Testis (tissue), 3 donors: ENCODE results near the gene PDHX. TPM values are rescaled to one million over a fixed set of nuclear protein-coding genes. Genes with fewer than 3 reads are reported as not detected.
"Not testable (repeated sequence)": the region's sequence is repeated elsewhere in the genome, so short reads cannot be mapped to it uniquely, and the experiment has no call there.

Experiments
- DNase-seq: peaks from one replicate; pipeline ENCODE4 v3.0.0-alpha.2; 2019
- H3K27ac ChIP-seq, 2 donors: fragments of 200-600 bp; sonication (generic); one replicate each; pipeline ENCODE4 v1.5.1; 2019
- H3K27me3 ChIP-seq: fragments of 200-600 bp; sonication (generic); one replicate; pipeline ENCODE4 v1.5.1; 2019
- H3K36me3 ChIP-seq: fragments of 200-600 bp; sonication (generic); one replicate; pipeline ENCODE4 v1.5.1; 2017; ENCODE audit warnings: low read depth; ENCODE audit errors: missing control alignments
- H3K4me1 ChIP-seq: fragments of 200-600 bp; sonication (generic); one replicate; pipeline ENCODE4 v1.5.1; 2019
- H3K4me3 ChIP-seq, 2 donors: fragments of 200-600 bp; sonication (generic); one replicate each; pipeline ENCODE4 v1.5.1; 2017 to 2019
- H3K9me3 ChIP-seq: fragments of 200-600 bp; sonication (generic); one replicate; pipeline ENCODE4 v1.5.1; 2017
- POLR2A ChIP-seq: fragments of 450-650 bp; IDR thresholded peaks from one replicate; pipeline ENCODE4 v1.6.1; 2017; ENCODE audit warnings: antibody characterized with exemption, mild to moderate bottlenecking, moderate library complexity
- WGBS, 2 donors: methylation state at CpG; one replicate each; pipeline ENCODE4 v1.1.5; 2018; 5-methylcytosine and 5-hydroxymethylcytosine counted together
- intact Hi-C: fragments of 100-400 bp; cut with DNase I; formaldehyde crosslinking; loops from one replicate; pipeline ENCODE4 v1.15.1; 2023; ENCODE audit warnings: low total_unique reads
- polyA plus RNA-seq: library from polyadenylated mRNA; stranded (reverse); fragments of 350-450 nt; fragmentation: Illumina TruSeq; extraction: RNeasy Lipid Tissue Mini Kit (QIAGEN cat#74804); gene quantifications from one replicate; pipeline ENCODE4 v1.2.3, GENCODE V29; 2014; ENCODE audit warnings: low read depth, low replicate concordance; ENCODE audit not compliant: insufficient read depth
- total RNA-seq, 2 donors: library from RNA; depleted of rRNA; stranded (reverse); fragments of >200 nt; gene quantifications; one replicate each; pipeline ENCODE4 v1.2.3, GENCODE V29; 2016
- TF ChIP-seq, protein P1 (sequence below), 3 experiments: fragments of 450-650 bp in 2 of 3; fragments of 200-600 bp in 1 of 3; sonication (generic) in 1 of 3; IDR thresholded peaks; one replicate each; pipeline ENCODE4 v1.5.1; 2016 to 2019; ENCODE audit warnings: antibody characterized with exemption in 3 of 3, mild to moderate bottlenecking in 2 of 3, moderate library complexity in 1 of 3

The PDHX gene
- total and polyA plus RNA-seq, 3 donors from 2014 or later: 47.9 to 54.2 (median 53.5) TPM

- 87 to 89% methylated on average over 8 of the region's 8 CpGs for WGBS, 2 donors
- H3K27me3 ChIP-seq: no peaks in the 10 kb centered on the region
- intact Hi-C loops: no loop called here
- no peak overlapping the region for H3K27ac ChIP-seq
- no peak for TF ChIP-seq POLR2A
- TF ChIP-seq, protein P1, sequence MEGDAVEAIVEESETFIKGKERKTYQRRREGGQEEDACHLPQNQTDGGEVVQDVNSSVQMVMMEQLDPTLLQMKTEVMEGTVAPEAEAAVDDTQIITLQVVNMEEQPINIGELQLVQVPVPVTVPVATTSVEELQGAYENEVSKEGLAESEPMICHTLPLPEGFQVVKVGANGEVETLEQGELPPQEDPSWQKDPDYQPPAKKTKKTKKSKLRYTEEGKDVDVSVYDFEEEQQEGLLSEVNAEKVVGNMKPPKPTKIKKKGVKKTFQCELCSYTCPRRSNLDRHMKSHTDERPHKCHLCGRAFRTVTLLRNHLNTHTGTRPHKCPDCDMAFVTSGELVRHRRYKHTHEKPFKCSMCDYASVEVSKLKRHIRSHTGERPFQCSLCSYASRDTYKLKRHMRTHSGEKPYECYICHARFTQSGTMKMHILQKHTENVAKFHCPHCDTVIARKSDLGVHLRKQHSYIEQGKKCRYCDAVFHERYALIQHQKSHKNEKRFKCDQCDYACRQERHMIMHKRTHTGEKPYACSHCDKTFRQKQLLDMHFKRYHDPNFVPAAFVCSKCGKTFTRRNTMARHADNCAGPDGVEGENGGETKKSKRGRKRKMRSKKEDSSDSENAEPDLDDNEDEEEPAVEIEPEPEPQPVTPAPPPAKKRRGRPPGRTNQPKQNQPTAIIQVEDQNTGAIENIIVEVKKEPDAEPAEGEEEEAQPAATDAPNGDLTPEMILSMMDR (IDR thresholded peaks at IDR 0.05): no peak
- H3K36me3 ChIP-seq: no peaks in the 10 kb centered on the region
- no peak for DNase-seq
- no peaks in the 10 kb centered on the region for H3K4me1 ChIP-seq
- no peaks in the 10 kb centered on the region for H3K9me3 ChIP-seq
- H3K4me3 ChIP-seq: no peak overlapping the region
Measured at GRCh38 chr11:35021589-35021988, 105.2 kb downstream of the PDHX start.

DNA sequence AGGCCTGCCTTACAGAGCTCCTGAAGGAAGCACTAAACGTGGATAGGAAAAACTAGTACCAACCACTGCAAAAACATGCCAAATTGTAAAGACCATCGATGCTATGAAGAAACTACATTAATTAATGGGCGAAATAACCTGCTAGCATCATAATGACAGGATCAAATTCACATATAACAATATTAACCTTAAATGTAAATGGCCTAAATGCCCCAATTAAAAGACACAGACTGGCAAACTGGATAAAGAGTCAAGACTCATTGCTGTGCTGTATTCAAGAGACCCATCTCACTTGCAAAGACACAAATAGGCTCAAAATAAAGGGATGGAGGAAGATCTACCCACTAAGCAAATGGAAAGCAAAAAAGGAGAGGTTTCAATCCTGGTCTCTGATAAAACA, 107.5 kb downstream of the PDHX start:
- 87 to 89% methylated on average over 3 of the region's 3 CpGs for WGBS, 2 donors
- DNase-seq, H3K4me1 ChIP-seq, H3K27me3 ChIP-seq, H3K9me3 ChIP-seq, intact Hi-C loops, H3K27ac ChIP-seq, H3K36me3 ChIP-seq, H3K4me3 ChIP-seq: not testable (repeated sequence)

GRCh38 chr11:35028007-35028406, 111.6 kb downstream of the PDHX start:
- H3K36me3 ChIP-seq, DNase-seq, H3K4me1 ChIP-seq, H3K4me3 ChIP-seq, intact Hi-C loops, H3K27me3 ChIP-seq, H3K9me3 ChIP-seq, H3K27ac ChIP-seq: not testable (repeated sequence)
- WGBS, 2 donors: 79 to 84% methylated on average over 4 of the region's 4 CpGs

- DNase-seq: no peak
Measured at GRCh38 chr11:35029979-35030682, 113.7 kb downstream of the PDHX start.

GRCh38 chr11:35030716-35031213, 114.3 kb downstream of the PDHX start:
- Histone ChIP-seq H3K4me3 (no peak overlapping the region), H3K27ac (no peak overlapping the region), H3K27me3 (no peaks in the 10 kb centered on the region), H3K4me1 (no peaks in the 10 kb centered on the region), H3K9me3 (no peaks in the 10 kb centered on the region), H3K36me3 (no peaks in the 10 kb centered on the region)
- peak; percentile 49 for DNase-seq
- 60 to 63% methylated on average over 11 of the region's 11 CpGs for WGBS, 2 donors
- TF ChIP-seq POLR2A: no peak
- TF ChIP-seq, protein P1 (IDR thresholded peaks at IDR 0.05): no peak
- intact Hi-C loops: no loop called here

More at GRCh38 chr11:35029979-35030682, 113.7 kb downstream of the PDHX start:
- Histone ChIP-seq H3K27me3 (no peaks in the 10 kb centered on the region), H3K4me3 (no peak overlapping the region), H3K4me1 (no peaks in the 10 kb centered on the region), H3K36me3 (no peaks in the 10 kb centered on the region), H3K27ac (no peak overlapping the region), H3K9me3 (no peaks in the 10 kb centered on the region)
- TF ChIP-seq, protein P1 (IDR thresholded peaks at IDR 0.05): no peak
- TF ChIP-seq POLR2A: no peak
- 73 to 78% methylated on average over 5 of the region's 5 CpGs for WGBS, 2 donors
- intact Hi-C loops: no loop called here

GRCh38 chr11:35031346-35031745, 114.9 kb downstream of the PDHX start:
- WGBS, 2 donors: 87 to 89% methylated on average over 2 of the region's 2 CpGs
- Histone ChIP-seq H3K27me3 (no peaks in the 10 kb centered on the region), H3K36me3 (no peaks in the 10 kb centered on the region), H3K4me1 (no peaks in the 10 kb centered on the region), H3K4me3 (no peak overlapping the region), H3K9me3 (no peaks in the 10 kb centered on the region), H3K27ac (no peak overlapping the region)
- intact Hi-C loops: no loop called here
- no peak for TF ChIP-seq POLR2A
- TF ChIP-seq, protein P1 (IDR thresholded peaks at IDR 0.05): no peak
- DNase-seq: no peak
